Measurements from ENCODE around the gene VCL. TPM values are rescaled to one million over a fixed set of nuclear protein-coding genes. Genes with fewer than 3 reads are reported as not detected.

The VCL gene
- total and polyA plus RNA-seq, 9 of the 15 experiments (the other 6 are each of a cell fraction or from before 2014, with no cell fraction given) = 29.8 to 186 (median 76.4) TPM

GRCh38 chr10:73997787-73998622 lies at the start of gene VCL (continued):
- TF ChIP-seq RBM34 (IDR thresholded peaks at IDR 0.05; ENCODE audit: borderline replicate concordance, insufficient read depth, low read length) (no peak), FOXM1 (IDR thresholded peaks at IDR 0.05; ENCODE audit: low read depth) (peak; percentile 16; the same call in 1 of the 2 replicates), FOXM1 (CRISPR knock-in tag; IDR thresholded peaks at IDR 0.05; ENCODE audit: low read depth) (peak; percentile 68; the same call in 1 of the 2 replicates), RFX1 (IDR thresholded peaks at IDR 0.05) (no peak), CEBPB (tag; IDR thresholded peaks at IDR 0.05) (no peak), JUND (IDR thresholded peaks at IDR 0.05; ENCODE audit: borderline replicate concordance, low read depth, low read length) (no peak), JUND (tag; IDR thresholded peaks at IDR 0.05; ENCODE audit: borderline replicate concordance, low read depth, low read length) (no peak; the same call in 2 of the 3 replicates), ZC3H4 (CRISPR knock-in tag; IDR thresholded peaks at IDR 0.05; ENCODE audit: borderline replicate concordance) (no peak; the same call in 1 of the 2 replicates), NFYB (IDR thresholded peaks at IDR 0.05; ENCODE audit: extremely low read depth, insufficient read length) (peak; percentile 75), FOXK1 (CRISPR knock-in tag; IDR thresholded peaks at IDR 0.05; ENCODE audit: borderline replicate concordance) (no peak), CC2D1A (IDR thresholded peaks at IDR 0.05) (no peak), CGGBP1 (CRISPR knock-in tag; IDR thresholded peaks at IDR 0.05) (no peak), MBD1 (CRISPR knock-in tag; IDR thresholded peaks at IDR 0.05) (no peak), MYC (IDR thresholded peaks at IDR 0.05; ENCODE audit: low read depth, low read length) (peak; percentile 52), MYC (CRISPR knock-in tag; IDR thresholded peaks at IDR 0.05; ENCODE audit: borderline replicate concordance, low read depth) (no peak), FOXO4 (CRISPR knock-in tag; IDR thresholded peaks at IDR 0.05) (no peak), SOX6 (IDR thresholded peaks at IDR 0.05) (peak; percentile 18; the same call in 1 of the 2 replicates), TGIF2 (CRISPR knock-in tag; IDR thresholded peaks at IDR 0.05) (peak; percentile 56; the same call in 1 of the 2 replicates), NFIC (IDR thresholded peaks at IDR 0.05) (peak; percentile 56; the same call in 1 of the 2 replicates), CCAR2 (IDR thresholded peaks at IDR 0.05; ENCODE audit: low read depth, low read length) (no peak), BDP1 (IDR thresholded peaks at IDR 0.05; ENCODE audit: insufficient read depth, insufficient read length) (no peak), FOS (IDR thresholded peaks at IDR 0.05; ENCODE audit: extremely low read depth, insufficient read length) (peak; percentile 82), HINFP (tag; conservative IDR thresholded peaks at IDR 0.05; ENCODE audit: low read depth) (no peak)

Data from K562 (cell line).